Esophagus squamous epithelium (tissue), 4 donors: ENCODE measurements around the gene CELF3.

ENCODE experiments used
- CTCF ChIP-seq, 6 experiments: fragments of 450-650 bp in 4 of 6; fragments of 200-600 bp in 2 of 6; sonication (generic) in 2 of 6; IDR thresholded peaks; one replicate each; pipeline ENCODE4 v1.5.1; 2016 to 2019; ENCODE audit warnings: antibody characterized with exemption in 6 of 6, mild to moderate bottlenecking in 4 of 6, moderate library complexity in 4 of 6
- POLR2A ChIP-seq, 4 donors: fragments of 450-650 bp; IDR thresholded peaks; one replicate each; pipeline ENCODE4 v1.6.1; 2017; ENCODE audit warnings: antibody characterized with exemption in 4 of 4, mild to moderate bottlenecking in 4 of 4, moderate library complexity in 3 of 4

DNA sequence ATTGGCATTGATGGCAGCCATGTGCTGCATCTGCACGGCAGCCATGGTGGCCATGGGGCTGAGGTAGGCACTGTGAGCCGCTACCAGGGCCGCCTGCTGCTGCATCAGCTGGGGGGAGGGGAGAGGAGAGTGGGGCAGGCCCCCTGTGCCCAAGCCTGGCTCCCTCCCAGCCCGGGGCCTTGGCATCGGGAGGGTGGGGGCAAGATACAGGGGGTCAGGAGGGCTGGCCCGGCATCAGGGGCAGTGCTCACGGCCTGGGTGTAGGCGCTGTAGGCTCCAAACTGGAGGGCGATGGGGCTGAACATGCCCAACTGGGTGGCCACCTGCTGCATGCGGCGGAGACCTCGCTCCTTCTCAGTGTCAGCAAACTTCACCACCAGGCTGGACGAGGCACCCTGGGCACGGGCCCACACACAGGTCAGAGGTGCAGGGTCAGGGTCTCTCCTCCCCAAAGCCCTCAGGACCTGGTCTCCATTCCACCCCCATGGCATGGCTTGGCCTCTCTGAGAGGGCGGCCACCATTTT is 9.0 kb downstream of the CELF3 start:
- TF ChIP-seq CTCF (IDR thresholded peaks at IDR 0.05) (no peak), POLR2A (IDR thresholded peaks at IDR 0.05) (no peak)
